ENCODE measurements around the gene HARBI1. TPM values are rescaled to one million over a fixed set of nuclear protein-coding genes. Genes with fewer than 3 reads are reported as not detected.

HARBI1 gene
- polyA plus RNA-seq, 3 donors = 4.2 to 5.6 (median 4.3) TPM

- DNase-seq = no peak
Measured at GRCh38 chr11:46635557-46636139, 18.6 kb upstream of the HARBI1 start.

- no peak for DNase-seq
Measured at GRCh38 chr11:46633291-46634217, 16.5 kb upstream of the HARBI1 start.

GRCh38 chr11:46632502-46632901, 15.5 kb upstream of the HARBI1 start:
- DNase-seq = no peak

GRCh38 chr11:46631676-46632075, 14.6 kb upstream of the HARBI1 start:
- no peak for DNase-seq

- DNase-seq = no peak
Measured at GRCh38 chr11:46630237-46630636, 13.2 kb upstream of the HARBI1 start.

- no peak for DNase-seq
Measured at GRCh38 chr11:46628961-46629360, 11.9 kb upstream of the HARBI1 start.

- DNase-seq = no peak
Measured at GRCh38 chr11:46625406-46625805, 8.4 kb upstream of the HARBI1 start.

GRCh38 chr11:46618837-46619236, 1.8 kb upstream of the HARBI1 start:
- no peak for DNase-seq

GRCh38 chr11:46617972-46618314, 916 bp upstream of the HARBI1 start:
- no peak for DNase-seq

- DNase-seq = no peak
Measured at GRCh38 chr11:46616551-46617133, 385 bp downstream of the HARBI1 start.

- DNase-seq = no peak
Measured at GRCh38 chr11:46615756-46616155, 1.3 kb downstream of the HARBI1 start.

GRCh38 chr11:46612326-46612725, 4.7 kb downstream of the HARBI1 start:
- DNase-seq = no peak

- DNase-seq = no peak
Measured at GRCh38 chr11:46611526-46612304, 5.3 kb downstream of the HARBI1 start.

GRCh38 chr11:46609386-46609785, 7.6 kb downstream of the HARBI1 start:
- DNase-seq = no peak

GRCh38 chr11:46607516-46607915, 9.5 kb downstream of the HARBI1 start:
- no peak for DNase-seq

GRCh38 chr11:46604796-46605195, 12.2 kb downstream of the HARBI1 start:
- no peak for DNase-seq

- no peak for DNase-seq
Measured at GRCh38 chr11:46603704-46604308, 13.2 kb downstream of the HARBI1 start.

- no peak for DNase-seq
Measured at GRCh38 chr11:46601129-46601528, 15.9 kb downstream of the HARBI1 start.

GRCh38 chr11:46600194-46600960, 16.6 kb downstream of the HARBI1 start:
- no peak for DNase-seq

- DNase-seq = no peak
Measured at GRCh38 chr11:46599340-46600193, 17.5 kb downstream of the HARBI1 start.

All from renal pelvis (tissue), 4 donors.